ENCODE results near the gene ZNF296.
"Not testable (repeated sequence)": the region's sequence is repeated elsewhere in the genome, so short reads cannot be mapped to it uniquely, and the experiment has no call there.

ZNF296 gene

GRCh38 chr19:45076029-45076850, at the start of gene ZNF296:
ZNF296 (minus strand) TSS chr19:45076478; CDS start chr19:45076373, 105 bp downstream.
- peak; percentile 88 for DNase-seq

DNA sequence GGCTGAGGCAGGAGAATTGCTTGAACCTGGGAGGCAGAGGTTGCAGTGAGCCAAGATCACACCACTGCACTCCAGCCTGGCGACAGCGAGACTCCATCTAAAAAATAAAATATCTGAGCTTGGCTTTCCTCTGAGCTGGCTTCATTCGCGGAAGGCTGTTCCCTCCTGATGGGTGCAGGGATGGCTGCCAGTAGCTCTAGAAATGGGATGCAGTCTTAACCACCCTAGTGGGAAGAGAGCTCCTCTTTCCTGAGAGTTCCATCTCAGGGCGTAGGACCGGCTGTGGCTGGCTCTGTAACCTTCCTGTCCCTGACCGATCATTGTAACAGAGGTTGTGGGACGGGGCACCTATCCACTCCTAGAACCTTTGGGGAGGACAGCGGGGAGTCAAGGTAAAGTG, 49.1 kb upstream of the ZNF296 start:
- DNase-seq: no peak

GRCh38 chr19:45124021-45124420, 47.7 kb upstream of the ZNF296 start:
- no peak for DNase-seq

DNA sequence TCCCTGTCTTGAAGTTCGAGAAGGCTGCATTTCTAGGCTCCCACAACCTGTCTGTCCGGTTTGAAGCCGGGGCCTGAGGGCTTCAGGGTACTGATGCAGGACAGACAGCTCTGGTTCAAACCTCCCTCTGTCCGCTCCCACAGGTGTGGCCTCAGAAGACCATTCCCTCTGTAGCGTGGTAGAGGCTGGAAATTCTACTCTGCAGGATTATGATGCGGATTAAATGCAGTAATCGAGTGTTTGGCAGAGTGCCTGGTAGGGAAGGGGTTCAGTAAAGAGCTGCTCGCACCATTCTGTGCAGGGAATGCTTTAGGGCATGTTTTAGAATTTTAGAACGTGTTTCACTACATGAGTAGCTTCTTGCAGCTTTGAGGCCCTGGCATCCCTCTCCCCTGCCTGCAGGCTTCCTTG, 47.2 kb upstream of the ZNF296 start:
- no peak for DNase-seq

DNA sequence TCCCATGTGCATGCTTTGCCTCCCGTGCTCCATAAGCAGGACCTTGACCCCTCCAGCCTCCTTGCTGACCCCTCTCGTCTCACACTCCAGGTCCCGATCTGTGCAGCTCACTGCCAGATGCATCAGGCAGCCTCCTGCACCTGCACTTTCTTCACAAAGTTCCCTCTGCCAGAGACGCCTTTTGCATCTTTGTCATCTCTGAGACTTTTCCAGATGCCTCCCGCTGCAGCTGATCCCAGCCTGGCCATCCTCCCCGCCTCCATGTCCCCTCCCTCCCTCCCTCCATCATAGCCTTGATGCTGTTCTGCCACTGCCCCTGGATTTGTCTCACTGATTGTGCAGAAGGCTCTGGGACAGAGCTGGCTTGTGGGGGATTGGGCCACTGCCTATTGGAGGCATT, 46.6 kb upstream of the ZNF296 start:
- DNase-seq: no peak

DNA sequence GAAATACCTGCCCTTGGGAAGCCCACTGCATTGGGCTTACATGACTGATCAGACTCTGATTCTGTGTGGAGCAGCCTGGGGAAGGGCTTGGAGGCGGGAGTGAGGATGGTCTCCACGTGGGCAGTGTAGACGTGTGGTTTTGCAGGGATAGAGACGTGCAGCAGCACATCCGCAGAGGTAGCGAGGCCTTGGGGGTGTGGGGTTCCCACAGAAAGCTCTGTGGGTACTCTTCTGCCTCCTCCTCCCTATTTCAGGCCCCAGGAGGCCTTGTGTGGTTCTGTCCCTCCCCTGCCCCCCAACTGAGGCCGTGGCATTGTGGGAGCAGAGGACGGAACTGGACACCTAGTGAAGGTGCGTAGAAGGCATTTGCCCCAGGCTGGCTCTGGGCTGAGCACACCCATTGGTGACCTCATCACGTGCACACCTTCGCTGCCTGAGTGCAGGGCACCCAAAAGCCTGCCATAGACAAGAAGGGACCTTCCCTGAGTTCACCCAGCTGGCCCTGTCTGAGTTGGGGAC, 45.6 kb upstream of the ZNF296 start:
- no peak for DNase-seq

DNA sequence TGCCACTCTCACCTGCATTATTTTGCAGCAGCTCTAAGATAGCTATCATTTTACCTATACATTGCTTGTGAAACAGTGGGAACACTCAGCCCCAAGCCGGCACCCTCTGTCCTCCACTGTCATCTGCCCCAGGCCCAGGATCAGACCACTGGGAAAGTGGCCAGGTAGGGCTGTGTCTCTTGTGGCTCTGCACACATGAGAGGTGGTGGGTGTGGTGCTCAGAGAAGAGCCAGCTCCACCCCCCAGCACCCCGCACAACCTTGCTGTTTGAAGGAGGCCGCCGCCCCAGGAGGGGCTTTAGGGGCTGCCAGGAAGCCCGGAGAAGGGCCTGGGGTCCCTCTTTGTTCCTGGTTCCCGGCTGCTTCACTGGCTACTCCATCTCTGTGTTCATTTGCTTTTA, 43.3 kb upstream of the ZNF296 start:
- no peak for DNase-seq

- DNase-seq: not testable (repeated sequence)
Observed at GRCh38 chr19:45118591-45119355, 42.5 kb upstream of the ZNF296 start.

- DNase-seq: no peak
Observed at GRCh38 chr19:45118106-45118505, 41.8 kb upstream of the ZNF296 start.

DNA sequence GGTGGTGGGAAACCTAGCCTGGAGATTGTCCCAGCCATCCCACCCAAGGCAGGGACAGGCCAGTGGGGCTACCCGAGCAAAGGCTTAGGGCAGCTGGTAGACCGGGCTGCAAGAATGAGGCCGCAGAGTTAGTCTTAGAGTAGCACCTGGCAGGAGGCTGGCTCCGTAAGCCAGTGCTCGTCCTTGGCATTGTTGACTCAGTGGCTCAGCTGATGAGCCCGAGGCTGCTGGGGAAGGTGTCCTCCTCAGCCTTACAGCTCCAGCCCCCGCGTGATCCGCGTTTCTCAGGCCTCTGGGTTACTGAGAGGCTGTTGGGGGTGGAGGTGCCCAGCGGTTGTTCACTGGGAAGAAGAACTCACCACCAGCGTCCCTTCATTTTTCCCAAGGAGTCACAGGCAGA, 41.4 kb upstream of the ZNF296 start:
- DNase-seq: no peak

GRCh38 chr19:45117167-45117594, 40.9 kb upstream of the ZNF296 start:
- DNase-seq: peak; percentile 79

- DNase-seq: no peak
Observed at GRCh38 chr19:45115809-45116615, 39.7 kb upstream of the ZNF296 start.

DNA sequence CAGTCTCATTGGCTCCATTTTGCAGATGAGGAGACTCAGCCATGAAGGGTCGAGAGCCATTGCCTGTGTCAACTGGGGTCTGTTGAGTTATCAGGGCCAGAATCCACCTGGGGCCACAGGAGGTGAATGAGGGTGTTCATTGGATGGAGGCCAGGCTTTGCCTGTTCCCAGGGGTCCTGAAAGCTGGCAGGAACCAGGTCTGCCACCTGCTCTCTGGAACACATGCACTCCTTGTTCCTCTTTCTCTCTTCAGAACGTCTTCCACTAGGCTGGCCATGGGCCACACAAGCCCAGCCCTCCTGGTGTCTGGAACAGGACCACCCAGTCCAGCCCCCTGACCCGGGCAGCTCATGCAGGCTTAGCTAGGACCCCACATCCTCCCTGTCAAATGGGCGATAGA, 37.8 kb upstream of the ZNF296 start:
- no peak for DNase-seq

- no peak for DNase-seq
Observed at GRCh38 chr19:45113628-45114027, 37.4 kb upstream of the ZNF296 start.

DNA sequence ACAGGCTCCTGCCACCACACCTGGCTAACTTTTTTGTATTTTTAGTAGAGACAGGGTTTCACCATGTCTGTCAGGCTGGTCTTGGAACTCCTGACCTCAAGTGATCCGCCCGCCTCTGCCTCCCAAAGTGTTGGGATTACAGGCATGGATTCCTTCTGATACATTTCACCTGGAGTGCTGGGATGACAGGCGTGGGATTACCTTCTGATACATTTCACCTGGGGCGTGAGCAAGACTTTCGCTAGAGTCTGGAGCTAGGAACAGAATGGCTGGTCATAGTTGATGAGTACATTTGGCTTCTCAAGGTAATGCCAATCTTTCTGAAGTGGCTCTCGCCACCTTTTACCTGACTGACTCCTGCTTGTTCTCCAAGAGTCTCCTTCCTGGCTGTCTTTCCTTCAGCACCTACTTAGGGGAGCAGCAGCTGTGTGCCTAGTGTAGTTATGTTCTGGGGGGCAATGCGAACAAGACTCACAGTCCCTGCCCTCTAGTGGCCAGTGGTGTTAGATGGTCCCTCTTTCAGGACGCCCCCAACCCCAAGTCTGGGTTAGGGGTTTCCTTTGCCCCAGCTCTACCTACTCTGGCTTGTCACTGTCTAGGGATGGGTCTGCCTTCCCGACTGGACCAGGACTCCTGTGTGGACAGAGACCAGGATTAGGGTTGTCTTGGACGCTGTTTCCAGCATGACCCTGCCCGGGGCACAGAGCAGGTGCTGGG, 36.0 kb upstream of the ZNF296 start:
- no peak for DNase-seq

DNA sequence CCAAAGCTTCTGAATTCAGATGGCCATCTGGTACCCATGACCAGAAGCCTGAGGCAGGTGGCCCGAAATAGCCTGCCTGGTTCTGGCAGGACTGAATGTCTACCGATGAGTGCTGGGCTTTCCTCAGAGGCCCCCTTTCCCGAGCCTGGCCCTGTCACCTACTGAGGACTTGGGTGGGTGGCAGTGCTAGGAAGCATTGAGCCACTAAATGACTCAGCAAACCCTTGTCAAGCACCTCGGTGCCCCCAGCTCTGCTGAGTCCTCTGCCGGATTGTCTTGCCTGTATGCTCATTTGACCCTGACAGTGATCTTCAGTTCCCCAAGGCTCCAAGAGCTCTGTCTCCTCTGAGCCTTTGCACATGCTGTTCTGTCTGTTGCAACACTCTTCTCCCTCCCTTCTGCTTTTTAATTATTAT, 34.6 kb upstream of the ZNF296 start:
- DNase-seq: no peak

DNA sequence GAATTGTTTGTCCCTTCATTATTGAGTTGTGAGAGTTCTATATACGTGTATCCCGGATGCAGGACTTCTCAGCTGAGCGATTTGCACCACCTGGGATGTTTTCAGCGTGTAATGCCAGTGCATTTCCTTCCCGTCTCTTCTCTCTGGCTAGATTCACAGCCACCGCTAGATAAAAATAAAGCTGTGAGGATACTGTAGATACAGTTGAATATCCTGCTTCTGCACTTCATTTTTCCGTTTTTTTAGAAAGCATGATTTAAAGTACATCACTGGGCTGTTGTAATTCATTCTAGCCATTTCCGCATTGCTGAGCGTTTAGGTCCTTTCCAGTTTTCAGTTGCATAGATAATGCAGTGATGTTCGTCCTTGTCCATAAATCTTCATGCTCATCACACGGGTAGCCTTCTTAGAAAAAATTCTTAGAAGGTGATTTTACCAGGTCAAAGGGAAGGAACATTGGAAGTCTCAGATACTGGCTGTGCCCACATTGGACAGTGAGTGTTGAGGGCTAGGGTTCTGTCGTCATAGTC, 31.4 kb upstream of the ZNF296 start:
- DNase-seq: no peak

DNA sequence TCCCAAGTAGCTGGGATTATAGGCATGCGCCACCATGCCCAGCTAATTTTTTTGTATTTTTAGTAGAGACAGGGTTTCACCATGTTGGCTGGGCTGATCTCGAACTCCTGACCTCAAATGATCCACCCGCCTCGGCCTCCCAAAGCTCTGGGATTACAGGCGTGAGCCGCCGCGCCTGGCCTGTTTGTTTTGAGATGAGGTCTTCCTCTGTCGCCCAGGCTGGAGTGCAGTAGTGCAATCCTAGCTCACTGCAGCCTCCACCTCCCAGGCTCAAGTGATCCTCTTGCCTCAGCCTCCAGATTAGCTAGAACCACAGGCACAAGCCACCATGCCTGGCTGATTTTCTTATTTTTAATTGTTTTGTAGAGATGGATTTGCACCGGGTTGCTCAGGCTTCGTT, 30.1 kb upstream of the ZNF296 start:
- not testable (repeated sequence) for DNase-seq

GRCh38 chr19:45104658-45105349, 28.5 kb upstream of the ZNF296 start:
- DNase-seq: no peak

GRCh38 chr19:45103508-45104319, 27.4 kb upstream of the ZNF296 start:
- DNase-seq: no peak

- no peak for DNase-seq
Observed at GRCh38 chr19:45103156-45103507, 26.9 kb upstream of the ZNF296 start.

Data from activated CD4-positive, alpha-beta T cell treated with anti-CD3 and anti-CD28 coated beads, Interleukin-2, amount 50 U/mL, for 16 hours (primary cell).